Measurements from ENCODE around the gene ZNF626.
"Not testable (repeated sequence)": the region's sequence is repeated elsewhere in the genome, so short reads cannot be mapped to it uniquely, and the experiment has no call there.

Gene ZNF626

GRCh38 chr19:20661150-20661819, at the start of gene ZNF626:
Gene ZNF626 (minus strand): TSS chr19:20661571. CDS start chr19:20661446, 125 bp downstream.
- DNase-seq = peak; percentile 97

GRCh38 chr19:20669263-20669662, 7.9 kb upstream of the ZNF626 start:
- DNase-seq = no peak

DNA sequence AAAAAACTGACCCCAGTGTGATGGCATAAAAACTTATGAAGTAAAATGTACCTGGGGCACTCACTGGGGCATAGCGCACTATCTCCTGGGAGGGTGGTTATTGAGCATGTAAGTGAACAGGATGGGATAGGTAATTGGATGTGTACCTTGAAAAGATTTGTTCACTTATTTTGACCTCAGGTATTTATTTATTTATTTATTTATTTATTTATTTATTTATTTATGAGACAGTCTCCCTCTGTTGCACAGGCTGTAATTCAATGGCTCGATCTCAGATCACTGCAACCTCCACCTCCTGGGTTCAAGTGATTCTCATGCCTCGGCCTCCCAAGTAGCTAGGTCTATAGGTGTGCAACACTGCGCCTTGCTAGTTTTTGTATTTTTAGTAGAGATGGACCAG, 5.9 kb upstream of the ZNF626 start:
- no peak for DNase-seq

GRCh38 chr19:20664901-20665781, 3.8 kb upstream of the ZNF626 start:
- peak; percentile 2 for DNase-seq

- DNase-seq = not testable (repeated sequence)
Observed at GRCh38 chr19:20664475-20664874, 3.1 kb upstream of the ZNF626 start.

GRCh38 chr19:20662421-20663105, 1.2 kb upstream of the ZNF626 start:
- DNase-seq = no peak

GRCh38 chr19:20660473-20661140, 764 bp downstream of the ZNF626 start:
- DNase-seq = peak; percentile 5

GRCh38 chr19:20640545-20640944, 20.8 kb downstream of the ZNF626 start:
- no peak for DNase-seq

DNA sequence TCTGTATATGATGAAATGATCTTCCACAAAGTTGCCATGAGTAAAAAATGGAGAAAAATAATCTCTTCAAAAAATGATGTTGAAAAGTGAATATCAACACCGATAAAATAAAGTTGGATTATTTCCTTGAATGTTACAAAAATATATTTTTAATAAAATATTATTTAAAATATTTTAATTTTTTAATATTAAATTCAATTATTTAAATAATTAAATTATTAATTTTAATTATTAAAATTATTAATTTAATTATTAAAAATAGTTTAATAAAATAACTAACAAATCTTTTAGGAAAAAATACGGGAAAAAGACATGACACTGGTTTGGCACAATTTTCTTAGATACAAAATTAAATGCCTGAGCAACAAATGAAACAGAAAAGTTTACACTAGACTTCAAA, 21.3 kb downstream of the ZNF626 start:
- DNase-seq = no peak

DNA sequence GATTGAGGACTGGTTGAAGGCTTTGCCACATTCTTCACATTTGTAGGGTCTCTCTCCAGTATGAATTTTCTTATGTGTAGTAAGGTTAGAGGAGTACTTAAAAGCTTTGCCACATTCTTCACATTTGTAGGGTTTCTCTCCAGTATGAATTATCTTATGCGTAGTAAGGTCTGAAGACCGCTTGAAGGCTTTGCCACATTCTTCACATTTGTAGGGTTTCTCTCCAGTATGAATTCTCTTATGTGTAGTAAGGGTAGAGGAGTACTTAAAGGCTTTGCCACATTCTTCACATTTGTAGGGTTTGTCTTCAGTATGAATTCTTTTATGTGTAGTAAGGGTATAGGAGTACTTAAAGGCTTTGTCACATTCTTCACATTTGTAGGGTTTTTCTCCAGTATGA, 36.8 kb downstream of the ZNF626 start:
- DNase-seq = not testable (repeated sequence)

DNA sequence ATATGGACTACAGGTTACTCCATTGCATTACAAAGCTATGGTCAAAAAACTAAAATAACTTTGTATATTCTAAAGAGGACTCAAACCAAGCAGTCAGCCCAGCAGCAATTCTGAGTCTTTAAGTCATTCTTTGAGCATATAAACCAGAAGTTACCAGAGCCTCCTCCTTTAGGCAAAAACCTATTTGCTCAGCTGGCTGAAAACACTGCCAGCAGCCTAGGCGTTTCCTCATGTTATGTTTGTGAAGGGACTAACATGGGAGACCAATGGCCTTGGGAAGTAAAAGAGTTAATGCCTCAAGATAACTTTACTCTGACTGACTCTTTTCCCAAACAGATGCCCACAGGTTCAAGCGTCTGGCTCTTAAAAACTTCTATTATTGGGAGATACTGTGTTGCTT, 45.3 kb downstream of the ZNF626 start:
- no peak for DNase-seq

- not testable (repeated sequence) for DNase-seq
Observed at GRCh38 chr19:20614971-20615370, 46.4 kb downstream of the ZNF626 start.

DNA sequence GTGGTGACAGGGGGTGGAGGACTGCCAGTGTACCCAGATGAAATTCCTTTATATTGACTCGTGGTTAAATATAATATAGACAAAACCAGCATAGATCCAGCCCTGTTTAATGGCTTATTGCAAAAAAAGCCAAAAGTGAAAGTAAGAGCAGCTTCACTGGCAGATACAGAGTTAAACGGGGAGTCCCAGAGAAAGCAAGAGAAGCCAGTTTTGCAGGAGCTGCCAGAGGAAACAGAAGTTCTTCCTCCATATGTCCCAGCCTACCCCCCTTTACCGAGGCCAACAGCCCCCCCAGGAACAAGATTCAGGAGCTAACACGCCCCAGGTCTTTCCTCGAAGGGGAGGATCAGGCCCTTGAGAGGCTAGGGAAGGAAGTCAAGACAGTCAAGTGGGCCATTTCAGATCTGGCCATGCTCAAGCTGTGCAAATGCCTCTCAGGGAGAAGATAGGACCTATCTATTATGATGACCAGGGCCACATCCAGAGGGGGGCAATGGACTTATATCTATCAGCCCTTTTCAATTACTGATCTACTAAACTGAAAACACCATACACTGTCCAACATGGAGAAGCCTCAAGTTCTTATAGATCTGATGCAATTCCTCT, 48.6 kb downstream of the ZNF626 start:
- DNase-seq = no peak

- DNase-seq = no peak
Observed at GRCh38 chr19:20611866-20612265, 49.5 kb downstream of the ZNF626 start.

DNA sequence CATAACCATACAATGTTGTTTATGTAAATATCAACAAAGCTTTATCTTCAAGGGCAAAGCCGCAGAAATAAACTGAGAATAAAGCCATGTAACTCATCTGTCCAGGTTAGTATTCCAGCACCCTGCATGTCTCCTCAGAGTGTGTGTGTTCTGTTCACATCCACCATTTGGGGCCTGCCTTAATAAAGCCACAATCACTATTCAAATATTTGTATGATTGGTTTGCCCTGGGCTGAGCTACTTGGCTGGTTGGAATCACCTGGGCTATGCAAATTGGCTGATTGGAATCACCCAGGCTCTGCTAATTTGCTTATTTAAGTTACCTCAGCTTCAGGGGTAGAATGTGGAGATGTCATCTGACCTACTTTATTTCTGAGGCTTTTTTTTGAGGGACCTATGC, 53.4 kb downstream of the ZNF626 start:
- DNase-seq = no peak
